Activated CD8-positive, alpha-beta memory T cell treated with anti-CD3 and anti-CD28 coated beads, Interleukin-2, amount 50 U/mL, for 1 hour (primary cell): ENCODE data around the gene PPP2R2C.

ENCODE experiments used
- DNase-seq: peaks from one replicate; pipeline ENCODE4 v3.0.0-alpha.2; 2020; ENCODE audit errors: extremely low read depth

Gene PPP2R2C

DNA sequence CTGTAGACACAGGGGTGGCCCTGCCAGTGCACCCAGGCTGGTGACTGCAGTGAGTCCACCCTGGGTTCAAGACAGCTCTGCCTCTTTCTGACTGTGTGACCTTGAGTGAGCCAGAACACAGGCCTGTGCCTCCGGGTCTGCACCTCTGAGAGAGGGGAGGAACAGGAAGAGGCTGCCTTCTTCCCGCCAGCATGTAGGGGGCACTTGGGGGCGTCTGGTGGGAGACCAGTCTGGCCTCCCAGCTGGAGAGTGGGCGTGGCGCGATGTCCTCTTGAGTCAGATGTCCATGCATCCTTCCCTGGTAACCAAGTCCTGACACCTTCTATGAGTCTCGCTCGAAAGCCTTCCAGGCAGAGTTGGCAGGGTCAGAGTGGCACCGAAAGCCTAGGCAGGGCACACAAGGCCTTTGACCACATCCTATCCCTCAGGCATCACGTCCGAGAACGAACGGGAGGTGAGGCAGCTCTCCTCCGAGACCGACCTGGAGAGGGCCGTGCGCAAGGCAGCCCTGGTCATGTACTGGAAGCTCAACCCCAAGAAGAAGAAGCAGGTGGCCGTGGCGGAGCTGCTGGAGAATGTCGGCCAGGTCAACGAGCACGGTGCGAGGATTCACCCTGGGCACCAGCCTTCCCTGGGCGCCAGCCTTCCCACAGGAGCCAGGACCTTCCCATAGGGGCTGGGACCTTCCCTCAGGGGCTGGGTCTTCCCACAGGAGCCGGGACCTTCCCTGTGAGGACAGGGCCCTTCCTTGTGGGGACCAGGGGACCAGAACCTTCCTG is 181.5 kb downstream of the PPP2R2C start:
- no peak for DNase-seq

DNA sequence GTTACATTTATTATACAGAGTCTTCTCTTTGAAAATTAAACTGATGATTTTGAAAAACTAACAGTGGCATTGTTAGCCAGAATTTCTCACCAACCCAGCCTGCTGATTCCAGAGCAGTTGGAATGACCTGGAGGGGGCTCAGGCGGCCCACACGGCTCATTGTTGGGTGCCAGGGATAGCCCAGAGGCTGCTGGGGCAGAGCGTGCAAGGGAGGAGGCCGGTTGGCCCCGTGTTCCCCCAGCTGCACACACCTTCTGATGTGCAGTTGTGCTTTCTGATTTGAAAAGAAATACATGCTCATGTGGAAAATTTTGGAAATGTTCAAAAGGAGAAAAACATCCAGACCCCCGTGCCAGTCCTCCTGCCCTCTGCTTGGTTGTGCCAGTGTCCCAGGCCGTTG is 182.2 kb downstream of the PPP2R2C start:
- no peak for DNase-seq

DNA sequence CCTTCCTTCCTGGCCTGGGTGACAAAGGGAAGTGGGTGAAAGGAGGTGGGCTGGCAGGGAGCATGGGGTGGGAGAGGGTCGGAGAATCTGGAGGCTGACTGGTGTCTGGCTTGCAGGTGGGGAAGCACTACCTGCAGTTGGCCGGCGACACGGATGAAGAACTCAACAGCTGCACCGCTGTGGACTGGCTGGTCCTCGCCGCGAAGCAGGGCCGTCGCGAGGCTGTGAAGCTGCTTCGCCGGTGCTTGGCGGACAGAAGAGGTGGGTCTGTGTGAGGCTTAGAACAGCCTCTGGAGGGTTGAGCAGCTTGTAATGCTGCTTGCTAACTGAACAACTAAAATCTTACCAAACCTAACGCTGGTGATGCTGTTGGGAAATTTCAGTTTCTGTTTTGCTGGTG is 183.5 kb downstream of the PPP2R2C start:
- DNase-seq, result no peak

DNA sequence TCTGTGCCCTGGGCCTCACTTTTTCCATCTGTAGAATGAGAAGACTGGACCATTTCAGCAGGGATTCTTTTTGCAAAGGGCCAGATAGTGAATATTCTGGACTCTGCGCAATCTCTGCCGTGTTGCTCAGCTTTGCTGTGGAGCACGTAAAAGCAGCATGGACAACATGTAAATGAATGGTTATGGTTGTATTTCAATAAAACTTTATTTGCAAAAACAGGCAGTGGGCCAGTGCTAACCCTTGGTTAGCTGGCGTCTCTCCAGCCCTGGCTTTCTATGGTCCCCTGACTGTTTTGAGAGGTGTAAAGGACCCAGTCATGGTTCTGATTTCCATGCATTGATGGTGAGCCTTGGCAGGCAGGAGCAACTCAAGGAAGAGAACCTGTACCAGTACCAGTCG is 184.1 kb downstream of the PPP2R2C start:
- DNase-seq, result no peak

DNA sequence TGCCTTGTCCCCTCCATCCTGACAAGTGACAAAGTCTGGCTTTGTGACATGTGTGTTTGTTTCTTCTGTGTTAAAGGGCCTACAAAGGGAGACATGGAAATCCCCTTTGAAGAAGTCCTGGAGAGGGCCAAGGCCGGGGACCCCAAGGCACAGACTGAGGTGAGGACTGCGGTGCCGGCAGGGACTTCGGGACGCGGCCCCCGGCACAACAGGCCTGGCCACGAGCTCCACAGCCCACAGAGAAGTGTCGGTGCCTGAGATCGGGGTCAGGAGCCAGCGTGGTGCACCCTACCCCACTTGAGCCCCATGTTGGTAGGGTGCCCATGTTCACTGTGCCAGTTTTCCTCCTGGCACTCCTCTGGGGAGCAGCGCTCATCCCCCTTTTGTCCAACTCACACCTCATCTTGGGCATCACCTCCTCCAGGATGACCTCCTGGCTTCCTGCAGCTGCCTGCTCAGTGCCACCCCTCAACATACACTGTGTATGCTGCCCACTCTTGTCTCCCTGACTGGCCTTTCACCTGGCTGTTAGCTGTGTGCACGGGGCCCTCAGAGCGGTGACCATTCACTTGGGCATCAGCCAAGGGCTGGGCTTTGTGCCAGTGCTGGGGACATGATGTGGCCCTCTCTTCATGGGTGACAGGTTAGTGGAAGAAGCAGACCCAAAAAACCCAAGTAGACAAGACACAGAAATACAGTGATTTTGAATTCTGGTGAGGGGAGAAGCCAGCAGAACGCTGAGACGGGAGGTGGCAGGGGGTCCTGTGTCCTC is 185.2 kb downstream of the PPP2R2C start:
- no peak for DNase-seq

DNA sequence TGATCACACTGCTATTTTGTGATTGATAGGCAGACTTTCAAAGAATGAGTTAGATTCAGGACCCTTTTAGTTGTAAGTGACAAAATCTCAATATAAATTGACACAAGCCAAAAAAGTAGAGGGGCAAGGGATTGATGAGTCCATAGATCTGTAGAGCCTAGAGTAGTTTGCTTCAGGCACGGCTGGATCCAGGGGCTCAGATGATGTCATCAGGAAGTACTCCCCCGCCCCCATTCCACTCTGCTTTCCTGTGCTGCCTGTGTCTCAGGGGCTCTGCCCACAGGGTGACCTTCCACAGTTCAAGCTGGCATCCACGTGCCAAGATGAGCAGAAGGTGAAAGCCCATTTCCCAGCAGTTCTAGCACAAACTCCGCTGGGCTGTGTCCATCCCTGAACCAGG is 189.1 kb downstream of the PPP2R2C start:
- no peak for DNase-seq

DNA sequence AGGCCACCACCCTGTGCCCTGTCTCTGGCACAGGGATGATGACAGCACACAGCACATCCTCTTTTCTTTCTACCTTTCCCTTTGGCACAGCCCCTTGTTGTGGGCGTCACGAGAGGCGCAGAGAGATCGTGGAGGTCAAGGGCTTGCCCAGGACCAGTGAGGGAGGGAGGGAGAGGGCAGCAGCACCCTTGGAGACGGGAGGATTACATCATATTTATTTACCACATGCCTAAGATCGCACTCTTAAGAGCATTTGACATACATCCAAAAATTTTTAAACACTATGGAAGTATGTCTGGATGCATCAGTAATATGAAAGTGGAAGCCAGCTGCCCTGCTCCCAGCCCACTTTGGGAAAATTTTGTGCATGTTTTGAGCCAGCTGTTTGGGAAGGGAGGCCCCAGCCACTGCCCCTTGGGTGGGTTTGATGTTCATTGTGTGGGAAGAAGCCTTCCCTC is 190.1 kb downstream of the PPP2R2C start:
- DNase-seq, result no peak

DNA sequence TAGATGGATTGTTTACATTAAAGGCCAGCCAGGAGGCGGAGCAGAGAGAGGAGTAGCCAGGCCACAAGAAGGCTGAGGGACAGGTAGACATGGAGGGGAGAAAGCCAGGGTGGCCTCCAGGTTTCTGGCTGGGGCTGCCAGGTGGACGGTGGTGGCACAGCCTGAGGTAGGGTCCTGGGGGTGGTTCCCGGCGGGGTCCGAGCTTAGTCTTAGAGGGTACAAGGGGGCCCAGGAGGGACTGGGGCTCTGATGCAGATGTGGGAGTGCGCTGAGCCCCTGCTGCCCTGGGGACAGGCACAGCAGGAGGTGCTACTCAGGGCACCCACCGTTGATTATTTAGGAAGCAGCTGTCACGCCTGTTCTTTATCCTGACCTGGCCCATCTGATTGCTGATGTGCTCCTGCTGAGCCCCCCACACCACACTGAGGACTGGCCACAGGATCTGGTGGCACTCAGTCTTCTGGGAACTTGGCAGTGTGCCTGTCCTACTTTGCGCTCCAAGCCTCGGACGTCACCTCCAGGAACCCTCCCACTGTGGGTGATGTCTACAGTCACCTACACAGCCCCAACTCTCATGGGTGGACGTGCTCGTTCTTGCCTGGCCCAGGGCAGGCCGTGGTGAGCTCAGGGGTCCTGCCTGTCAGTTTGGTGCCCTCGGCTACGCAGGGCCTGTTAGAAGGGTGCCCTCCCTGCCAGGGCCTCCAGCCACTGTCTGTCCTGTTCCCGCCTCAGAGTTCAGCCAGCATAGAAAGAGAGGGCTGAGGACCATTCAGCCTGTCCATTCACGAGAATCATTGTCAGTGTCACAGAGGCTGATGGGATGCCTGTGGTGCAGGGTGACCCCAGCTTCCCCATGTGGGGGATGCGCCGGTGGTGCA is 190.7 kb downstream of the PPP2R2C start:
- no peak for DNase-seq

DNA sequence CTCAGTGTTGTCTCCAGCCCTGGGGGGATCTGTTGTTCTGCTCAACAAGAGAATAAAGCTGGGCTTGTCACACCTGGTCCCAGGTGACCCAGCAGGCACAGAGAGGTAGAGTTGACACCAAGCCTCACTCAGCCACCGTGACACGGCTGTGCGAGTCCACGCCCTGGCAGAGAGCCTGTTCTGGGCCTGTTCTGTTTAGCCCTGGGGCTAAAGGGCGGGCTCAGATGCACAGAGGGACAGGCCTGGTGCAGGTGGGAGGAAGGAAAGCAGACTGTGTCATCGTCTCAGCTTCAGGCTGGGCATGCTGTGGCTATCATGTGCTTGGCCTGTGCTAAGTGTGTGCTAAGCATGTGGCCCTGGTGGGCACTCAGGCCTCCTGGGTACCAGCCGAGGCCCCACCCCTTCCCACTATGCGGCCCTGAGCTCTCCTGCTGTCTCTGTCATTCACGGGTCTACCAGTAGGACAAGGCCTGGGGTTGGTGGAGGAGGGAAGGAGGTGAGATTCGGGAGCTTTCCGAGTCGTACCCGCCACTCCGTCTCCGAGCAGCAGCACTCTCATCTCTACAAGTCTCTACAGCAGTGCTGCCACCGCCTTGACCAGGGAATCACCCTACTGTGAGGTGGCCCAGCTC is 191.9 kb downstream of the PPP2R2C start:
- no peak for DNase-seq

DNA sequence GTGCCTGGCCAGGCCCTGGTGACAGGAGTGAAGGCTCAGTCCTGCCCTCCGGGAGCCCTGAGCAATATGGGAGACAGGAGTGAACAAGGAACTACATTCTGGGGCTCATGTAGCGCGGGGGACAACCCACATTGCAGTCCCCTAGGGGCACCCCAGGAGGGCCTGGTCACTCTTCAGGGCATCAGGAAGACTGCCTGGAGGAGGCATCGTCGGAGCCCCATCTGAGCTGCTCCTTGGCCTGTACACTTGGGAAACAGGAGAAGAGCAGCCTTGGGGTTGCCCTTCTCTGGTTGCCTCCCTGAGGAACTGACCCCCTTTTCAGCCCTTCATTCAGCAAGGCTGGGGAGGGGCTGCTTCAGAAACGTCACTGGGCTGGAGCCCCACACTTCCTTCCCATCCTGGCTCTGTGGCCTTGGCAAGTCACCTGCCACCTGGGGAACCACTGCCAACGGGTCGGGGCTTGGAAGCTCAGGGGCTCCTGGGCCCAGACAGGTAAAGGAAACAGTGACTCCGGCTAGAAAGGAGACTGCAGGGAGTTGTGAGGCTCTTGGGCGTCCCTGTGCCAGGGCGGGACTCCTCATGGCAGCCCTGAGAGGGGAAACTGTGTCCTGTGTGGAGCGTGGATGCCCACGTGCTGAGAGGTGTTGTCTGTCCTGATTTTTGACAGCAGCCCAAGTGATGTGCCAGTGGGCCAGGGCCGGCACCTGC is 192.7 kb downstream of the PPP2R2C start:
- no peak for DNase-seq

DNA sequence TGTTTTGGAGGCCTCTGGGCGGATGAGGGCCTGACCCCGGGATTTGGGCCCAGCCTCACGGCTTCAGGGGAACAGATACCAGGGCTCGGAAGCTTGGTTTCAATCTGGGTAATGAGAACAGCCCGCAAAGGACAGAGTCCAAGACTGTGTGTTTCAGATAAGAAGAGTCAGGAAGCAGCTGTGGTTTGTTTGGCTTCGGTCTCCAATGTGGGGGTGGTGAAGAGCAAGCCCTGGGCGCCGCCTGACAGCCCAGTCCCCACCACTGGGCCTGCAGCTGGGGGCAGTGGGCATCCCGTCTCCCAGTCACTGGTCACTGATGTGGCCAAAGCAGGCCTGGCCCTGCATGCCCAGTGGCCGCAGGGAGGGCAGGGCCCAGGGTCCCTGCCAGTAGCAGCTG is 193.6 kb downstream of the PPP2R2C start:
- DNase-seq, result no peak

DNA sequence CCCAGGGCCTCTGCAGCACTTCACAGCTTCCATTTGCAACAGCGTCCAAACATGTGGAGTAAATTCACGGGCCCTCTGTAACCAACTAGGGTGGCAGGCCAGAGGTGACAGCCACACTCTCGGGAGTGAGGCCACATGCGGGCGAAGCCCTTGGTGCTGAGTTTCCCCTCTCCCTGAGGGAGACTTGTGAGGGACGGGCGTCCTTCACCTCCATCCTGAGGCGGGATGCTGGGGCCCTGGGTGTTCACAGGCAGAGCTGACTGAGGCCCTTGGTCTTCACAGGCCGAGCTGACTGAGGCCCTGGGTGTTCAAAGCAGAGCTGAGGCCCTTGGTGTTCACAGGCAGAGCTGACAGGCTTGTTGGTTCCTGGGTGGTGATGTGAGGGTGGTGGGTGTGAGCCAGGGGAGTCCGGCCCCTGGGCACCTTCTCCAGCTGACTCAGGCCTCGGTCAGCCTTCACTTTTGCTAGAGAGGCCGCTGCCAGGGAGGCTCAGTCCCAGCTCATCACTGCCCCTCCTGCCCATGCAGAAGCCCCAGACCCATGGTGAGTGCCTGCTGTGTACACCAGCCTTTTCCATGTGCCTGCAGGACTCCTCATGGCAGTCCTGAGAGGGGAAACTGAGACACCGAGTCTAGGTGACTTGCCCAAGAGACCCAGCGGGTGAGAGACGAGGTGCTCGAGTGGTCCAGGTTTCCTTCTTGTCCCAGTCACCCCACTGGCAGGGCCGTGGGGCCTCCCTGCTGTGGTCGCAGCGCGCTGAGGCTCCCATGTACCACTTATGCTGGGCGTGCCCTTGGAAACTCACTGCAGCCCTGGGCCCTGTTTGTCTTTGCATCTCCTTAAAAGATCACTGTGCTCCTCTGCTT is 194.2 kb downstream of the PPP2R2C start:
- DNase-seq, result no peak

DNA sequence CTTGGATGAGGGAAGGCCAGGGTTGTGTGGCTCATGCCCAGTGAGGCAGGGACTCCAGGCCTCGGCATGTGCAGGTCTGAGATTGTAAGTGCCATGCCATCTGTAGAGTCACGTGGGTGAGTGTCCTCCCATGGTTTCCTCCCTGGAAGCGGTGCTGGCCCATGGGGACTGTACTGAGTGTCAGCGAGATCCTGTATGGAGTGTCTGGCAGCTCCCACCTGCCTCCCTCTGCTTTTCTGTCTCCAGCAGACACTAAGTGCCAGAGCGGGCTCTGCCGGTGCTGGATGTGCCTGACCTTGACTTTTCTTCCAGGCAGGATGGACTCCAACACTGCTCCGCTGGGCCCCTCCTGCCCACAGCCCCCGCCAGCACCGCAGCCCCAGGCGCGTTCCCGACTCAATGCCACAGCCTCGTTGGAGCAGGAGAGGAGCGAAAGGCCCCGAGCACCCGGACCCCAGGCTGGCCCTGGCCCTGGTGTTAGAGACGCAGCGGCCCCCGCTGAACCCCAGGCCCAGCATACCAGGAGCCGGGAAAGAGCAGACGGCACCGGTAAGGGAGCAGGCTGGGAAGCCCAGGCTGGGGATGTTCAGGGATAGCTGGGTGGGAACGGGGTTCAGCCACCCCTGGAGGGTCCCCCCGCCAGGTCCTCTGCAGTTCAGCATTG is 195.1 kb downstream of the PPP2R2C start:
- no peak for DNase-seq

DNA sequence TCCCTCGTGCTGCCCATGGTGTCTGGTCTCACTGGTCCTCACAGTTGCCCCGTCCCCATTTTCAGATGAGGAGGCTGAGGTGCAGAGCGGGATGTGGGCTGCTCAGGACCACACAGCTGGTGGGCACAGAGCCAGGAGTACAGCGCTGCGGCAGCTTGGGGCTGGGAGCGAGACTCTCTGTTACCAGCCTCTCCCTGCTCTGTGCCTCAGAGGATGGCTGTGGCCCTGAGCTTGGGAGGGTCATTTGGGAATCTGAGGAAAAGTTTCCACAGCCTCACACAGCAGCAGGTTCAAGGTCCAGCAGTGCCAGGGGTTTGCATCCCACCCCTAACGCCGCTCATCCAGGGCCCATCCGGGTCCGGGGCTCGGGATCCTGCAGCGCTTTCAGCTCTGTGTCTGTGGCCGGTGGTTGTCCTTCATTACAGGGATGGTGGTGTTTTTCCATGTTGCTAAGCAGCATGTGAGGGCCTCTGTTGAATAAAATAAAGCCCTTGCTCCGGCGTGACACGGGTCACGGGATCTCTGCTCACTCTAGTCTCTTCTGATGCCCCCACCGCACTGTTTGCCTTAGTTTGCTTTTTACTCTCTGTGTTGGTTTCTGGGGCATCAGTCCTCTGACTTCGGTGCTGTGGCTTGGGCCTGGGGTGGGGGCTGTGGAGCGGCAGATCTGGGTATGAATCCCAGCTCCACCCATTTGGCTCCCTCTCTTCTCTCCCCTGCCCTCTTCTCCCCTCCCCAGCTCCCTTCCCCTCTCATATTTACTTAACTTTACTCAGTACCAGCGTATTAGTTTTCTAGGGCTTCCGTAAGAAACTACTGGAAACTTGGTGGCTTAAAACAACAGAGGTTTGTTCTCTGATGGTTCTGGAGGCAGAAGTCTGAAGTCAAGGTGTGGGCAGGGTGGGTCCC is 196.3 kb downstream of the PPP2R2C start:
- no peak for DNase-seq

DNA sequence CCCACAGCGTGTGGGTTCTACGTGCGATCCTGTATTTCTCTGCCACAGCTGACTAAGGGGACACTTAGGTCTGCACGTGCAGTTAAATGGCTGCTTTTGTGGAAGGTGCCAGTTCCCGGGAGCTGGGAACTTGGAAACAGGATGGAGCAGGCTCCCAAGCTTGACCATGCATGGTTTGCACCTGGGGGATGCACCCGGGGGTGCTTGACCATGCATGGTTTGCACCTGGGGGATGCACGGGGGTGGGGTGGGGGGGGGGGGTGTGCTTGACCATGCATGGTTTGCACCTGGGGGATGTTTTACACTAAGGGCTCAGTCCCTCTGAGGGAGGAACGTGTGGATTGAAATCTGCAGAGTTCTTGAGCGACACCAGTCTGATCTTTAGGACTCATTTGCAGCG is 197.1 kb downstream of the PPP2R2C start:
- no peak for DNase-seq

DNA sequence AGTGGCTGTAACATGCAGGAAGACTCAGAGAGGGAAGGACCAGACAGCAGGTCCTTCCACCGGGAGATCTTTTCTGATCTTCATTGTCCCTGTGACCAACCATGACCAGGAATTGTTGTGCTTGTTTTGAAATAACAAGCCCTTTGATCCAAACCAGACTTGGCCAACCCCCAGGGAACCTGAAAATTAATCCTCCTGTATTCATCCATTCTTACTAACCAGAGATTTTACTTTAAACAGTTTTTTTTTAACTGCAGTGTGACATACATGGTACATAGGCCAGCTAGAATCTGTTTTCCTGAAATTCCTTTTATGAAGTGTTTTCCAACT is 198.8 kb downstream of the PPP2R2C start:
- DNase-seq, result no peak

DNA sequence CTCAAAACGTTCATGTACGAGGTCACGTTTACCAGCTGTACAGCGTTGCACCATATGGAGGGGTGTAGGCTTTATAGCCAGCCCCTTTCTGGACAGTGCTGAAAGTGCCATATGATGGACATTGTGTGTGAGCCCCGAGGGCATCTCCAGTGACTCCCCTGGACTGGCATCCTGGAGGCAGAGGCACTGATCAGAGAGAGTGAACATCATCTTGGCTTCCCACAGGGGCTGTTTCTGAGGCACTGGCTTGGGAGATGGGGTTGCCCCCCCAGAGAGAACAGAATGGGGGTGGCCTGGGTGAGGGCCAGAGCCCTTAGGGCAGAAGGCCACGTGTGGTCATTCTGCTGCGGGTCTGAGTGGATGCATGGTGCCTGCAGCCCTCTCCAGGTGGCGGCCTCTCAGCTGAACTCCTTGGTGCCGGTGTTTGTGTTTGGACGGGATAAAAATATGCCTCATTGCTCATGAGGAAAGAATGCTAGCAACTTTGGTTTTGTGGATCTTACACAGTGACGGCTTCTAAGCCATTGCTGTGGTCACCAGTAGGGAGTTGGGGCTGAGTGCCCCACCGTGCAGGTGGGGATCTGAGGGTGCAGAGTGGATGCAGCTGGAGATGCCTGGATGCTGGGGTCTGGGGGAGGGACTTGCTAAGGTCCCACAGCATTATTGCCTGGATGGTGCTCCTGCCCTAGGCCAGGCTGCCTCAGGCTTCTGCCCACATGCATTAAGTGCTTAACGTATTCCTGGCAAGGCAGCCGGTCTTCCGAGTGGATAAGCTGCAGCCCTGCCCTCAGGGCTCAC is 199.4 kb downstream of the PPP2R2C start:
- DNase-seq, result no peak
